ENCODE measurements around the gene CDH12.
"Not testable (repeated sequence)": the region's sequence is repeated elsewhere in the genome, so short reads cannot be mapped to it uniquely, and the experiment has no call there.

The CDH12 gene

DNA sequence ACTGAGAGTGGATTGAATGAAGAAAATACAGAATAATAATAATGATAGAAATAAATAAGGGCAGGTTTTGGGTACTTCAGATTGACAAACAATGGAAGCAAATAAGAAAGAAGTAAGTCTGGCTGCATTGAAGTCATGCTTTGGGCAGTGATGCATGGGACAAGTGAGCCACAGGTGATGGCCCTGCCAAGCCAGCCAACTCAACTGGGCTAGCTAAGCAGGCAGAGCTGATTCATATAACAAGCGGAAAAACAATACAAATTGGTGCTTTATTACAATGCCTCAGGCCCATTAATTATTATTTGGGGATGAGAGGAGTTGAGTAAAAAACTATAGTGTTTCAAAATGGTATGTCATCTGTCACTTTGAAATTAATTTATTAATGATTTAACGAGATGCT lies 502.0 kb downstream of the CDH12 start:
- DNase-seq (ENCODE audit: low read depth): no peak
- TF ChIP-seq, protein P1, sequence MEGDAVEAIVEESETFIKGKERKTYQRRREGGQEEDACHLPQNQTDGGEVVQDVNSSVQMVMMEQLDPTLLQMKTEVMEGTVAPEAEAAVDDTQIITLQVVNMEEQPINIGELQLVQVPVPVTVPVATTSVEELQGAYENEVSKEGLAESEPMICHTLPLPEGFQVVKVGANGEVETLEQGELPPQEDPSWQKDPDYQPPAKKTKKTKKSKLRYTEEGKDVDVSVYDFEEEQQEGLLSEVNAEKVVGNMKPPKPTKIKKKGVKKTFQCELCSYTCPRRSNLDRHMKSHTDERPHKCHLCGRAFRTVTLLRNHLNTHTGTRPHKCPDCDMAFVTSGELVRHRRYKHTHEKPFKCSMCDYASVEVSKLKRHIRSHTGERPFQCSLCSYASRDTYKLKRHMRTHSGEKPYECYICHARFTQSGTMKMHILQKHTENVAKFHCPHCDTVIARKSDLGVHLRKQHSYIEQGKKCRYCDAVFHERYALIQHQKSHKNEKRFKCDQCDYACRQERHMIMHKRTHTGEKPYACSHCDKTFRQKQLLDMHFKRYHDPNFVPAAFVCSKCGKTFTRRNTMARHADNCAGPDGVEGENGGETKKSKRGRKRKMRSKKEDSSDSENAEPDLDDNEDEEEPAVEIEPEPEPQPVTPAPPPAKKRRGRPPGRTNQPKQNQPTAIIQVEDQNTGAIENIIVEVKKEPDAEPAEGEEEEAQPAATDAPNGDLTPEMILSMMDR (conservative IDR thresholded peaks at IDR 0.05; ENCODE audit: control insufficient read depth, insufficient read depth, low read depth, low read length): no peak
- H3K4me3 ChIP-seq (ENCODE audit: control insufficient read depth, low read depth, low read length): no peak overlapping the region

DNA sequence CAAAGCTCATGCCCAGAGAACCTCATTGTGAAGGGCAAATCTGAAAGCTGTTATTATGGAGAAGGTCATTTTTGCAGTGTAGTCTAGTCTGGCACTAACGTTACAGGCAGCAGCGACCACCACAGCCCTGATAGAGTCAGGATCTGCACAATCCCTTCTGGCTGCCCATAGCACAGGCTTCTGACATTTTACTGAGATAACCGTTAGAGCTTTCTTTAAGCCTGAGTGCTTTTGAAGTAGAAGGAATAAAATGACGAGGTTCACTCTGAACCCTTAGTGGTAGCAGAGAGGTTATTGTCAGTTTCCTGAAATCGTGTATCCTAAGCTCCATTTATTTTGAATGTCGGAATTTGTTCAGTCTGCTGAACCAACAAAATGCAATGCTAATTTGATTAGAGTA lies 505.1 kb downstream of the CDH12 start:
- TF ChIP-seq, protein P1 (conservative IDR thresholded peaks at IDR 0.05; ENCODE audit: control insufficient read depth, insufficient read depth, low read depth, low read length): no peak
- no peak overlapping the region for H3K4me3 ChIP-seq (ENCODE audit: control insufficient read depth, low read depth, low read length)
- DNase-seq (ENCODE audit: low read depth): no peak

DNA sequence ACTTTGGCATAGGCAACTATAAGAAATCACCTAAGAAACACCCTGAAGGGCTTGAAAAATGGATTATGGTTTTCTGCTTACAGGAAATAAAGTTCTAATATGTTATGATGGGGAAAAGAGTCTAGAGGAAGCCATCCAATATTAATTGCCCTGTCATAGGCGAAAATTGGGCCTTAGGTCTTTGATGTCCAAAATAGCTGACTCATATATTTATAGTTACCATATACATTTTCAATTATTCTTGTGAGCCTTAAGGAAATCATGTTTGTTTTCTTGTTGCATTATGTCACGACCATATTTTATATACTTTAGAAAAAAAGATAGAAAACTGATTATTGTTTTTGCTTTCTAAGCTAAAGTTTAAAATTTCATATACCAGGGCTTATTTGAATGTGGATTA lies 509.1 kb downstream of the CDH12 start:
- TF ChIP-seq, protein P1 (conservative IDR thresholded peaks at IDR 0.05; ENCODE audit: control insufficient read depth, insufficient read depth, low read depth, low read length): no peak
- H3K4me3 ChIP-seq (ENCODE audit: control insufficient read depth, low read depth, low read length): no peak overlapping the region
- no peak for DNase-seq (ENCODE audit: low read depth)

DNA sequence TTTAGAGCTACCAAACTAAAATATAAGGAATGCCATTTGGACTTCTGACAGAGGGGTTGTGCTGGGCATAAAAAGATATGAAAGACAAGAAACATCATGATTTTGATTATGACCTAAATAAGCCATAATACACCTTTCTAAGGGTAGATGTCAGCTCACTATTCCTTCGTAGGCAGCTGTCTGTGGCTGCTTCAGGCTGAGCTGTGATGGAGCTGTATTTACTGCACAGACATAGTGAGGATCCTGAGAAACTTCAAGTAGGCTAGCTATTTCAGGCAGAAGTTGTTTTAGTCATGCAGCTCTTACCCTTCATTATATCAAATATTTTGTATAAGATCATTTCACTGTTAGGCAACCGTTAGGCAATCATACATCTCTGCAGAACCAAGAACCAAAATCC lies 511.7 kb downstream of the CDH12 start:
- TF ChIP-seq, protein P1 (conservative IDR thresholded peaks at IDR 0.05; ENCODE audit: control insufficient read depth, insufficient read depth, low read depth, low read length): no peak
- H3K4me3 ChIP-seq (ENCODE audit: control insufficient read depth, low read depth, low read length): no peak overlapping the region
- no peak for DNase-seq (ENCODE audit: low read depth)

DNA sequence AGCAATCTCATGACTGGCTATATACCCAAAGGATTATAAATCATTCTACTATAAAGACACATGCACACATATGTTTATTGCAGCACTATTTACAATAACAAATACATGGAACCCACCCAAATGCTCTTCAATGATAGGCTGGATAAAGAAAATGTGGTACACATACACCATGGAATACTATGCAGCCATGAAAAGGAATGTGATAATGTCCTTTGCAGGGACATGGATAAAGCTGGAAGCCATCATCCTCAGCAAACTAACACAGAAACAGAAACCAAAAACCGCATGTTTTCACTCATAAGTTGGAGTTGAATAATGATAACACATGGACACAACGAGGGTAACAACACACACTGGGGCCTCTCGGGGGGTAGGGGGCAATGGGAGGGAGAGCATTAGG lies 520.2 kb downstream of the CDH12 start:
- H3K4me3 ChIP-seq (ENCODE audit: control insufficient read depth, low read depth, low read length); DNase-seq (ENCODE audit: low read depth): not testable (repeated sequence)

DNA sequence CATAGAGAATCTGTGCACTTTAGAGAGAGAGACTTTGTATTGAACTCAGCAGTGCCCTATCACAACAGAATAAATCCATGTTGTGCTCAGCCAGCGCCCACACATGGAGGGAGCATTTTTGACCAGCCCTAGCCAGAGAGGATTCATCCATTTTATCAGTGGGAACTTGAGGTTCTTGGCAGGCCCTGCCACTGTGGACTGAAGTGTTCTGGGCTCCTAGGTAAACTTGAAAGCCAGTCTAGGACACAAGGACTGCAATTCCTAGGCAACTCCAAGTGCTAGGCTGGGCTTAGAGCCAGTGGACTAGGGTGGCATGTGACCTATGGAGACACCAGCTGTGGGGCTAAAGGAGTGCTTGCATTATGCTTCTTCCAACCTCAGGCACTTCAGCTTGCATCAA lies 523.5 kb downstream of the CDH12 start:
- H3K4me3 ChIP-seq (ENCODE audit: control insufficient read depth, low read depth, low read length): no peak overlapping the region
- TF ChIP-seq, protein P1 (conservative IDR thresholded peaks at IDR 0.05; ENCODE audit: control insufficient read depth, insufficient read depth, low read depth, low read length): no peak
- DNase-seq (ENCODE audit: low read depth): no peak

DNA sequence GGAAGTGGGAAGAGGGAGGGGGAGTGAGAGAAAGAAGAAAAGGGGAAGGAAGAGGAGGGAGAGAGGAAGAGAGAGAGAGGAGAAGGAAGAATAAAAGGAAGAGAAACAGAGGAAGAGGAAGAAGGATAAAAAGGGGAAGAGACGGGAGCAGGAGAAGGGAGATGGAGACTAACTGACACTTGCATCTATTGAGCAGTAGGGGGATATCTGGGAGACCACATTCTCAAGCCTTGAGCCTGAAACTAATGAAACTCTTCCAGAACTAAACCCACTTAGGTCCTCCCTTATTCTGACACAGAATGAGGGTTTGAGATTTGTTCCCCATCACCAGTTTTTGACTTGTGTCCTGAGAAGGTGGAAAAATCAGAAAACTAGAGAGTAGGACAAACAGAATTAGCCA lies 533.3 kb downstream of the CDH12 start:
- no peak for DNase-seq (ENCODE audit: low read depth)
- TF ChIP-seq, protein P1 (conservative IDR thresholded peaks at IDR 0.05; ENCODE audit: control insufficient read depth, insufficient read depth, low read depth, low read length): no peak
- no peak overlapping the region for H3K4me3 ChIP-seq (ENCODE audit: control insufficient read depth, low read depth, low read length)

Measured in fibroblast of mammary gland (primary cell).